Activated T-cell treated with anti-CD3 and anti-CD28 coated beads, Interleukin-2, amount 50 U/mL, for 48 hours (primary cell): ENCODE results near the gene HDAC4.

Experiments
- DNase-seq, 2 experiments: peaks; one replicate each; pipeline ENCODE4 v3.0.0-alpha.2; 2020

Gene HDAC4

GRCh38 chr2:239130041-239130440 is 270.8 kb downstream of the HDAC4 start:
- no peak for DNase-seq

- no peak for DNase-seq
Measured at GRCh38 chr2:239129147-239129920, 271.5 kb downstream of the HDAC4 start.

- no peak for DNase-seq
Measured at GRCh38 chr2:239128706-239129105, 272.1 kb downstream of the HDAC4 start.

GRCh38 chr2:239127513-239127912 is 273.3 kb downstream of the HDAC4 start:
- DNase-seq: no peak

- DNase-seq: no peak
Measured at GRCh38 chr2:239125726-239126675, 274.8 kb downstream of the HDAC4 start.

GRCh38 chr2:239124152-239124899 is 276.5 kb downstream of the HDAC4 start:
- no peak for DNase-seq

GRCh38 chr2:239122421-239123110 is 278.3 kb downstream of the HDAC4 start:
- no peak for DNase-seq

GRCh38 chr2:239121600-239122012 is 279.2 kb downstream of the HDAC4 start:
- no peak for DNase-seq

- no peak for DNase-seq
Measured at GRCh38 chr2:239120664-239121063, 280.2 kb downstream of the HDAC4 start.

GRCh38 chr2:239119346-239120126 is 281.3 kb downstream of the HDAC4 start:
- no peak for DNase-seq

- DNase-seq: peak; percentile 46 to 48
Measured at GRCh38 chr2:239118675-239119211, 282.1 kb downstream of the HDAC4 start.

GRCh38 chr2:239118264-239118663 is 282.6 kb downstream of the HDAC4 start:
- DNase-seq: no peak

- DNase-seq: no peak
Measured at GRCh38 chr2:239117831-239118230, 283.0 kb downstream of the HDAC4 start.

- no peak for DNase-seq
Measured at GRCh38 chr2:239116456-239117246, 284.2 kb downstream of the HDAC4 start.

GRCh38 chr2:239115616-239116015 is 285.2 kb downstream of the HDAC4 start:
- DNase-seq: no peak

- no peak for DNase-seq
Measured at GRCh38 chr2:239114616-239115265, 286.1 kb downstream of the HDAC4 start.

GRCh38 chr2:239114119-239114581 is 286.7 kb downstream of the HDAC4 start:
- DNase-seq: no peak

GRCh38 chr2:239113615-239114014 is 287.2 kb downstream of the HDAC4 start:
- no peak for DNase-seq

- no peak for DNase-seq
Measured at GRCh38 chr2:239113171-239113570, 287.6 kb downstream of the HDAC4 start.
